ENCODE results near the gene REL.
"Not testable (repeated sequence)": the region's sequence is repeated elsewhere in the genome, so short reads cannot be mapped to it uniquely, and the experiment has no call there.

The REL gene

GRCh38 chr2:60926741-60927552 lies 45.6 kb downstream of the REL start:
- no peak for DNase-seq

DNA sequence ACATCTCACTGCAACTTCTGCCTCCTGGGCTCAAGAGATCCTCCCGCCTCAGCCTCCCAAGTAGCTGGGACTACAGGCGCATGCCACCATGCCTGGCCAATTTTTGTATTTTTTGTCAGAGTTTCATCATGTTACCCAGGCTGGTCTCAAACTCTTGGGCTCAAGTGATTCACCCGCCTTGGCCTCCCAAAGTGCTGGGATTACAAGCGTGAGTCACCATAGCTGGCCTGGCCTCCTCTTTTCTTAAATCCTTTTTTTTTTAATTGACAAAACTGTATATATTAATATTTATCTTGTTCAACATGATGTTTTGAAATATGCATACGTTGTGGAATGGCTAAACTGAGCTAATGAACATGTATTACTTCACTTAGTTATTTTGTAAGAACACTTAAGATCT lies 50.7 kb downstream of the REL start:
- DNase-seq: not testable (repeated sequence)

- DNase-seq: no peak
Observed at GRCh38 chr2:60932954-60933353, 51.6 kb downstream of the REL start.

- no peak for DNase-seq
Observed at GRCh38 chr2:60934165-60934722, 52.9 kb downstream of the REL start.

GRCh38 chr2:60936757-60937156 lies 55.4 kb downstream of the REL start:
- no peak for DNase-seq

- no peak for DNase-seq
Observed at GRCh38 chr2:60938301-60938700, 56.9 kb downstream of the REL start.

- no peak for DNase-seq
Observed at GRCh38 chr2:60939622-60940021, 58.2 kb downstream of the REL start.

GRCh38 chr2:60945341-60945740 lies 64.0 kb downstream of the REL start:
- DNase-seq: no peak

DNA sequence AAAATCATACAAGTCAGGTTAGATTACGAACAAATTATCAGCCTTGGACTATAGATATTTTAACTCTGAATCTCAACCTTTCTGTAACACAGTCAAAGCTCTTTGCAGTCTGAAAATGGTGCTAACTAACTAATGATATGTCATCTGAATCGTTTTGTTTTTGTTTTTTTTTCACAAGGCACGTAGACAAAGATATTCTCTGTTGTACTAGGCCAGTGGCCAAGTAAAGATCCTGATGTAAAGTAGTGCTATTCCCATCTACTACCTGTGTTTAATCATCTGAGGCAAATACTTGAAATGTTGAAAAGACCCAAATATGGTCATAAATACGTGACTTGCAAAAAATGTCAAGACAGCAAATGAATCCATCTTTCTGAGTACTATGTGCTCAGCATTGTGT lies 65.7 kb downstream of the REL start:
- DNase-seq: no peak

- no peak for DNase-seq
Observed at GRCh38 chr2:60948161-60948560, 66.8 kb downstream of the REL start.

DNA sequence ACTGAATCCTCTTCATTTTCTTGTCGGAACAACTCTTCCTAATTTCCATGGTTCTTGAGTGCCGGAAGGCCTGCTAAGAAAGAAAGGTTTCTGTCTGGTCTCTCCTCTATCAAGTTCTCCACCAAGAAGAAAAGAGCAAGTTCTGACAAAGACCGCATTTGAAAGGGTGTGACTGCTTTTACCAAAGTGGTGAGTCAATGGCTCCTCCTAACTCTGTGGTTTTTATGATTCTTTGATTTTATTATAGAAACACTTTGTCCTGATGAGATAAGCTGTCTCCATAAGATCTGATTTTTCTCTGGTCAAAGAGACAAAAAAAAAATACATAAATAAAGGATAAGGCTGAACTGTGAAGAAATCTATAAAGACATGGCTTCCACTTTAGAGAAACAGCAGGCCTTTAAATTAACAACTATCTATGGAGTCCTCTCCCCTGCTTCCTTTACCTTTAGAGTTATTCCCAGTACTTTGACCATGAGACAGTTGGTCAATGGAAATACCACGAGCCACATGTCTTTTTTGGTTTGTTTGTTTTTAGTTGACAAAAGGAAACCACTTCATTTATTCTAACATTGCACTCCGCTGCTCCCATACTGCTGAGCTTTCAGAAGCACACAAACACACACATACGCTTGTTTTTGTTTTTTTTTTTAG lies 67.7 kb downstream of the REL start:
- DNase-seq: no peak

GRCh38 chr2:60954139-60954538 lies 72.8 kb downstream of the REL start:
- DNase-seq: no peak

DNA sequence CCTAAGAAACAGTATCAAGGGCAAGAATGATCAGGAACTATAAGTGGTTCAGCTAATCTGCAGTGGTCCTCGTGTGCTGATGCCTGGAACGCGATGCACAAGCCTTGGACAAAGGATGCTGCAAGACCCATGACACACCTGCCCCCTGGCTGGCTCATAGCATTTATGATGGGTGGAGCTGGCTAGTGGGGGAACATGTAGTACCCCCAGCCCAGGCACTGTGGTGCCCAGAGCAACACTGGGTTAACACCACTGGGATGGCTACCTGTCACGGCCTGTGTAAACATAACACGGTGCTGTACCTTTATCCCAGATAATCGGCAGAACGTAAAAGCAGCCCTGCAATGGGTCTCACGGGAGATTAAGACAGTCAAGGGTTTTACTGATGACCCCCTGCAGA lies 75.8 kb downstream of the REL start:
- no peak for DNase-seq

DNA sequence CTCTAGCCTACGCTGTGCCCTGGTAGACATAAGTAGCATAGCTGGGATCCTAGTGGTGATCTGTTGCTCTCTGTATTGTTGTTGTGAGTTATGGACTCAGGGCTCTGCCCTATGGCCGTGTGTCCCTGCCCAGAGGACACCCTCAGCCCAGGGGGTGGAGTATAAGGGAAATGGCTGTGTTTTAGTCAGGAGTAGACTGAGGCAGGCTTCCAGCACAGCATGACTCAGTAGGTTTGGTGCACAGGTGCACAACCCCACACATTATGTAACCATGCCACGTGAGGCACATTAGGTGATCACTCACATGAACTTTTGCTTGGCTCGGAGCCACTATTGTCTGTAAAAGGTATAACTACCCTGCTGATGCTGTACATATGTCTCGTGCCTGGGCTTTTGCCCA lies 76.3 kb downstream of the REL start:
- no peak for DNase-seq

DNA sequence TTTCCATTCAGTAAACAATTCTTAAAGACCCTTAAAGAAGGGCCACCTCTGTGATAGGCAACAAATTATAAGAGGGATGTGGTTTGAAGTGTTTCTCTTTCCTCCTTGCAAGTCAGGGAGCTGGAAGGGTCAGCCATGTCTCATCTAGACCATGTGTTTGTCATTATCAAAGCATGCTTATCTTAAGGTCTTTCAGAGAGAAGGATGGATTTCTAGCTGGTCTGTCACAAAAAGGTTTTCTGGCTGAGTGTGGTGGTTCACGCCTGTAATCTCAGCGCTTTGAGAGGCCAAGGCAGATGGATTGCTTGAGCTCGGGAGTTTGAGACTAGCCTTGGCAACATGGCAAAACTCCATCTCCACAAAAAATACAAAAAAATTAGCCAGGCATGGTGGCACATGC lies 77.0 kb downstream of the REL start:
- no peak for DNase-seq

GRCh38 chr2:60958800-60959199 lies 77.4 kb downstream of the REL start:
- no peak for DNase-seq

DNA sequence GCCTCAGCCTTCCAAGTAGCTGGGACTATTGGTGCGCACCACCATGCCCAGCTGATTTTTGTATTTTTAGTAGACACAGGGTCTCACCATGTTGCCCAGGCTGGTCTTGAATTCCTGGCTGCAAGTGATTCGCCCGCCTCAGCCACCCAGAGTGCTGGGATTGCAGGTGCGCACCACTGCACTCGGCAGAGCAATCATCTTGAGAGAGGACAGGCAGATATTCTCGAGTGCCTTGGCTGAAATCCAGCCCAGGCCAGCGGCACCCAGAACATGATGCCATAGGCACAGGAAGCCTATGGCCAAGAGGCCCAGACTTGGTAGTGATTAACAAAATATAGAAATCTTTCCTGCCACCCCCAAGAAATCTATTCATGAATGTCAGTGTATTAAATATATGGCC lies 78.1 kb downstream of the REL start:
- DNase-seq: no peak

GRCh38 chr2:60960706-60961105 lies 79.3 kb downstream of the REL start:
- no peak for DNase-seq

DNA sequence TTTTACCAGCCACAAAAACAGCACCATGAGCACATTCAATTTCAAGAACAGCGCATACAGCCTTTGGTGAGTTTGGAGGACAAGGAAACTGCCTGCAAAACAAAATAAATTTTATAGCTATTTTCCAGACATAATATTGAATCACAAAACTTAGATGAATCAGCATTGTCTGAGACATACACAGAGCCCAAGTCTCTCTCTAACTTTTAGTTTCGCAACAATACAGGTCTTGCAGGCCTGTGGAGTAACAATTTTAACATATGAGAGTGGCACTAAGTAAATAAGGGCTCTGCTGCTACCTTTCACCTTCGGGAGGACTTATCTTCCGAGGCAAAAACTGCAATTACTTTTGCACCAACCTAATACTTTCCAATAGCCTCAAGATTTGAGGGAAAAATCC lies 80.1 kb downstream of the REL start:
- no peak for DNase-seq

GRCh38 chr2:60962528-60962927 lies 81.2 kb downstream of the REL start:
- DNase-seq: no peak

DNA sequence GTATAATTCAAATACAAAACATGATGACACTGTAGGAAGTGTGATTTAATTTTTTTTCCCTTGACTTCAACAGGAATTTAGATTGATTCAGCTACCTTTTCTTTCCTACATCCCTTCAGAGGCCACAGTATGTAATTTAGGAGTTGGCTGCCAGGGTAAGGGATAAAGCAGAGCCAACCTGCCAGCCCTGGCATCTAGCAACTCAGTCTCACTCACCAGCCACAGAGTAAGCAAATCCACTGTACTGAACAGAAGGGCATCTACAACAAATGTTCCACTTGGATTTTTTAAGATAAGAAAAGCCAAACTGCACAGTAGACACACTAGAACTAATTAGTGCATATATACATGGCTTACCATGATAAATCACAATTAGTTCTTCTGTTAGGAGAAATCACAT lies 81.8 kb downstream of the REL start:
- no peak for DNase-seq

DNA sequence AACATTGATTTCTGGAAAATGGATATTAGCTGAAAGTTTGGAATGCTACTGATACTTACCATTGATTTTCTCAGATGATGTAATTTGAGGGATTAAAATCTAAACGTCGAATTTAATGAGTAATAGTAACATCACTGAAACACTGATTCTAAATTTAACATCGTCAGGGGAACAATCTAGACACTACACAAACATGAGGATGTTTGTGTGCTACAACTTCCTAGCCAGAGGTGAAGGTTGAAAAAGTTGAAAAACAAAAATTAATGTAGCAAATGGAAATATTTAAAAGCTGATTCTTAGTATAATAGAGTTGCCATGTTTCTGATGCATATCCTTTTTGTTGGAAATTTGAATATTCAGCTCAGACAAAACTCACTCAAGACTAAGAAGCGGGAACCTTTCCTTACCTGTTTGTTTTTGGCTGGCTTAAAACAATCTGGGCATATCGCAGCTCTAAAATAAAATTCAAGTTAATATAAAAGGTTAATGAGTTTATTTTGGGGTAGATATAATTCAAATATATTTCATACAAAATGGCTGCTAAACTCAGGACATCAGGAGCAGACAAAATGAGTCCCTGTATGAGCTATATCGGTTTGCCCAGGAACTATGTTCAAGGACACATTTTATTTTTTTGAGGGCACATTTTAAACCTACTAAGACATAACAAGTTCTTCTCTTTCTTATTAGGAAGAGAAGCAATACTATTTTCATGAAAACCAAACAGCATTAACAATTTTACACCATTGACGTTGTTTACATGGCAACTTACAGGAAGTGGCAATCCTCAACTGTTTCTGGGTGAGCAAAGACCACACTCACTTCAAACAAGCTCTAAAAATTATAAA lies 83.5 kb downstream of the REL start:
- DNase-seq: no peak

GRCh38 chr2:60965499-60965785 lies 84.1 kb downstream of the REL start:
- no peak for DNase-seq

Data from activated CD4-positive, alpha-beta T cell treated with anti-CD3 and anti-CD28 coated beads for 48 hours (primary cell).